ENCODE data around the gene SLC4A5. TPM values are rescaled to one million over a fixed set of nuclear protein-coding genes. Genes with fewer than 3 reads are reported as not detected.
"Not testable (repeated sequence)": the region's sequence is repeated elsewhere in the genome, so short reads cannot be mapped to it uniquely, and the experiment has no call there.

SLC4A5 gene
- total and polyA plus RNA-seq, 4 donors: 1.2 to 22.3 (median 3.2) TPM

DNA sequence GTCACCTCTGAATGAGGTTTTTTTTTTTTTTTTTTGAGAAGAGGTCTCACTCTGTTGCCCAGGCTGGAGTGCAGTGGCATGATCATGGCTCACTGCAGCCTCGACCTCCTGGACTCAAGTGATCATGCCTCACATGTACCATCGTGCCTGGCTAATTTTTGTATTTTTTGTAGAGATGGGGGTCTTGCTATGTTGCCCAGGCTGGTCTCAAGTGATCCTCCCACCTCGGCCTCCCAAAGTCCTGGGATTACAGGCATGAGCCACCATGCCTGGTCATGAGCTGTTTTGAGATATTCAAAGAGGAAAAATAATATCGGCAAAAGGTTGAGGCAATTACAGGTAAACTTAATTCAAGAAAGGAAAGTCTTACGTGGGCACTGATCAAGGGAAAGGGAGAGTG lies 113.4 kb downstream of the SLC4A5 start:
- not testable (repeated sequence) for H3K4me3 ChIP-seq (ENCODE audit: low read depth, low read length); H3K27me3 ChIP-seq (ENCODE audit: control insufficient read depth, insufficient read depth, low read length); H3K9me3 ChIP-seq (ENCODE audit: control insufficient read depth, insufficient read depth, low read length); H3K4me1 ChIP-seq (ENCODE audit: control insufficient read depth, insufficient read depth, low read length); H3K27ac ChIP-seq (ENCODE audit: low read depth, low read length); DNase-seq (ENCODE audit: low read depth in 4 of 6, low spot score in 6 of 6)
- H3K36me3 ChIP-seq (ENCODE audit: control insufficient read depth, insufficient read depth, low read length): peaks cover 19% of the 10 kb centered on the region
- 91% methylated on average over 4 of the region's 5 CpGs for whole genome bisulfite sequencing (ENCODE audit: insufficient coverage)

DNA sequence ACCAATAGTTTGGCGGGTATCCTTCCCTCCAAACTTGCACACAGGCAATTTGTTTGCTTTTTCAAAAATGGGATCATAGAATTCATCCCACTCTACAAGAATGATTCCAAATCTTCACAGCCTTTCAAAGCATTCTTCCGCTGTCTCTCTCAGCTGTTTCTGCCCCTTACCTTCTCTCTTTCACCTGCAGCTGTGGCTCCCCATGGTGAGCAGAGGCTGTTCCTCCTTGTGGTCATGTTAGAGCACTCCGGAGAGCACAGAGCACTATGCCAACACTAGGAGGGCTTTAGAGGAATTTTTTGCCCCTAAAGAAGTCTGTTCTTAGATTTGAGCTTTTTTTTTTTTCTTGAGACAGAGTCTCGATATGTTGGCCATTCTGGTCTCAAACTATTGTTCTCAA lies 114.4 kb downstream of the SLC4A5 start:
- Histone ChIP-seq H3K9me3 (ENCODE audit: control insufficient read depth, insufficient read depth, low read length) (no peaks in the 10 kb centered on the region), H3K27me3 (ENCODE audit: control insufficient read depth, insufficient read depth, low read length) (no peaks in the 10 kb centered on the region), H3K4me3 (ENCODE audit: low read depth, low read length) (no peak overlapping the region), H3K4me1 (ENCODE audit: control insufficient read depth, insufficient read depth, low read length) (no peaks in the 10 kb centered on the region), H3K36me3 (ENCODE audit: control insufficient read depth, insufficient read depth, low read length) (peaks cover 22% of the 10 kb centered on the region), H3K27ac (ENCODE audit: low read depth, low read length) (no peak overlapping the region)
- DNase-seq (ENCODE audit: low read depth in 4 of 6, low spot score in 6 of 6): no peak
- 94% methylated on average over 2 of the region's 4 CpGs for WGBS (ENCODE audit: insufficient coverage)

- Histone ChIP-seq H3K36me3 (ENCODE audit: control insufficient read depth, insufficient read depth, low read length) (peaks cover 16% of the 10 kb centered on the region), H3K27me3 (ENCODE audit: control insufficient read depth, insufficient read depth, low read length) (no peaks in the 10 kb centered on the region), H3K4me1 (ENCODE audit: control insufficient read depth, insufficient read depth, low read length) (no peaks in the 10 kb centered on the region), H3K4me3 (ENCODE audit: low read depth, low read length) (no peak overlapping the region), H3K9me3 (ENCODE audit: control insufficient read depth, insufficient read depth, low read length) (no peaks in the 10 kb centered on the region), H3K27ac (ENCODE audit: low read depth, low read length) (no peak overlapping the region)
- DNase-seq (ENCODE audit: low read depth in 4 of 6, low spot score in 6 of 6): no peak
- 81% methylated on average over 5 of the region's 5 CpGs for WGBS (ENCODE audit: insufficient coverage)
Observed at GRCh38 chr2:74227646-74228045, 115.6 kb downstream of the SLC4A5 start.

- H3K4me1 ChIP-seq (ENCODE audit: control insufficient read depth, insufficient read depth, low read length): no peaks in the 10 kb centered on the region
- 88% methylated on average over 20 of the region's 21 CpGs for WGBS (ENCODE audit: insufficient coverage)
- no peak overlapping the region for H3K27ac ChIP-seq (ENCODE audit: low read depth, low read length)
- H3K4me3 ChIP-seq (ENCODE audit: low read depth, low read length): no peak overlapping the region
- DNase-seq (ENCODE audit: low read depth in 4 of 6, low spot score in 6 of 6): no peak
- H3K36me3 ChIP-seq (ENCODE audit: control insufficient read depth, insufficient read depth, low read length): peaks cover 14% of the 10 kb centered on the region
- no peaks in the 10 kb centered on the region for H3K9me3 ChIP-seq (ENCODE audit: control insufficient read depth, insufficient read depth, low read length)
- H3K27me3 ChIP-seq (ENCODE audit: control insufficient read depth, insufficient read depth, low read length): no peaks in the 10 kb centered on the region
Observed at GRCh38 chr2:74226648-74227213, 116.5 kb downstream of the SLC4A5 start.

- Histone ChIP-seq H3K27me3 (ENCODE audit: control insufficient read depth, insufficient read depth, low read length) (no peaks in the 10 kb centered on the region), H3K4me3 (ENCODE audit: low read depth, low read length) (no peak overlapping the region), H3K9me3 (ENCODE audit: control insufficient read depth, insufficient read depth, low read length) (no peaks in the 10 kb centered on the region), H3K36me3 (ENCODE audit: control insufficient read depth, insufficient read depth, low read length) (peaks cover 9% of the 10 kb centered on the region), H3K4me1 (ENCODE audit: control insufficient read depth, insufficient read depth, low read length) (no peaks in the 10 kb centered on the region), H3K27ac (ENCODE audit: low read depth, low read length) (no peak overlapping the region)
- DNase-seq (ENCODE audit: low read depth in 4 of 6, low spot score in 6 of 6): no peak
- WGBS (ENCODE audit: insufficient coverage): 81% methylated on average over 3 of the region's 4 CpGs
Observed at GRCh38 chr2:74225698-74226459, 117.3 kb downstream of the SLC4A5 start.

DNA sequence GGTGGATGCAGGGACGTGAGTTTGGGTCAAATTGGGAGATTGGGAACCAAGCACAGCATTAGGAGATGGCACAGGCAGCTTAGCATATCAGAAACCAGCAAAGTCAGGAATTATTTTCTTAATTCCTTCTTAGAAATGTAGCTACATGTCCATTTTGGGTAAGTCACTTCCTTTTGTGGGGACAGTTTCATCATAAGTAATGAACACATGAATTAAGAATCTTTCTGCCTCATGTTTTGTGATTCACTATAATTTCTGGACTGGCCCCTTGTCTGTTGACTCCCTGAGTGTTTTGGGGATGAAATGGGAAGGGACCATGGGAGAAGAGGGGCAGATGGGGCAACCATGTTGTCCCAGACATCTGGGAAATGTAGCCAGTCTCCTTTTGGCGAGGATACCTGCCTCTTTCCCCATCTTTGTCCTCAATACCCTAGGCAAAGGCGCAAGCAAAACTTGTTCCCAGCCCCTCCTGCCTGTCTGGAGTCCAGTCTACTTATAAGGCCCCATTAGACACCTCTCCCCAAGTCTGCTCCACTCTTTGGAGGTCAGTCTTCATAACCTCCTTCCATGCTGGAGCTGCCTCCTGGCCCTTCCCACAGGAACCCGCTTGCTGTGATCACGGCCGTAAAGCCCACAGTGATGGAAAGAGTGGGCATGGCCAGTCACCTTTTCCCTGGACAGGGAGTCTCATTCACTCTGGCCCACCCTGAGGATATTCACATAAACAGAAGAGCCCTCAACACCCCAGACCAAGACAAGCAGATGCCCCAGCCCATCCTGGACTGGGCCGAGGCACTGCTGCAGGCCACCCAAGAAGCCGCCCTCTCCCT lies 119.1 kb downstream of the SLC4A5 start:
- WGBS (ENCODE audit: insufficient coverage): 93% methylated on average over 8 of the region's 8 CpGs
- H3K9me3 ChIP-seq (ENCODE audit: control insufficient read depth, insufficient read depth, low read length): no peaks in the 10 kb centered on the region
- no peaks in the 10 kb centered on the region for H3K4me1 ChIP-seq (ENCODE audit: control insufficient read depth, insufficient read depth, low read length)
- H3K27me3 ChIP-seq (ENCODE audit: control insufficient read depth, insufficient read depth, low read length): no peaks in the 10 kb centered on the region
- H3K27ac ChIP-seq (ENCODE audit: low read depth, low read length): no peak overlapping the region
- no peak overlapping the region for H3K4me3 ChIP-seq (ENCODE audit: low read depth, low read length)
- peaks cover 9% of the 10 kb centered on the region for H3K36me3 ChIP-seq (ENCODE audit: control insufficient read depth, insufficient read depth, low read length)
- no peak for DNase-seq (ENCODE audit: low read depth in 4 of 6, low spot score in 6 of 6)

DNA sequence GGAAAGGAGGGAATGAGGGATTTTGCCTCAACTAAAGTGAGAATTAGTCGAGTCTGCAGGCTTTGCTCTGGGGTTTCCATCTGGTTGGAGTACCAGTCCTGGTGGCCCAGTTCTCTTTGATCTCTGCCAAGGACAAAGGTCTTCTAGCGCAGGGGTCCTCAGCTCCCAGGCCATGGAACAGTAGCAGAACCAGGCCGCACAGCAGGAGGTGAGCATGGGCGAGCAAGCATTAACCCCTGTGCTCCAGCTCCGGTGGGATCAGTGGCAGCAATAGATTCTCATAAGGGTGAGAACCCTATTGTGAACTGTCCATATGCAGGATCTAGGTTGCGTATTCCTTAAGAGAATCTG lies 120.9 kb downstream of the SLC4A5 start:
- WGBS (ENCODE audit: insufficient coverage): 88% methylated on average over 6 of the region's 6 CpGs
- H3K36me3 ChIP-seq (ENCODE audit: control insufficient read depth, insufficient read depth, low read length): peaks cover 9% of the 10 kb centered on the region
- H3K27ac ChIP-seq (ENCODE audit: low read depth, low read length): no peak overlapping the region
- no peaks in the 10 kb centered on the region for H3K9me3 ChIP-seq (ENCODE audit: control insufficient read depth, insufficient read depth, low read length)
- H3K27me3 ChIP-seq (ENCODE audit: control insufficient read depth, insufficient read depth, low read length): no peaks in the 10 kb centered on the region
- DNase-seq (ENCODE audit: low read depth in 4 of 6, low spot score in 6 of 6): no peak
- H3K4me1 ChIP-seq (ENCODE audit: control insufficient read depth, insufficient read depth, low read length): no peaks in the 10 kb centered on the region
- no peak overlapping the region for H3K4me3 ChIP-seq (ENCODE audit: low read depth, low read length)

DNA sequence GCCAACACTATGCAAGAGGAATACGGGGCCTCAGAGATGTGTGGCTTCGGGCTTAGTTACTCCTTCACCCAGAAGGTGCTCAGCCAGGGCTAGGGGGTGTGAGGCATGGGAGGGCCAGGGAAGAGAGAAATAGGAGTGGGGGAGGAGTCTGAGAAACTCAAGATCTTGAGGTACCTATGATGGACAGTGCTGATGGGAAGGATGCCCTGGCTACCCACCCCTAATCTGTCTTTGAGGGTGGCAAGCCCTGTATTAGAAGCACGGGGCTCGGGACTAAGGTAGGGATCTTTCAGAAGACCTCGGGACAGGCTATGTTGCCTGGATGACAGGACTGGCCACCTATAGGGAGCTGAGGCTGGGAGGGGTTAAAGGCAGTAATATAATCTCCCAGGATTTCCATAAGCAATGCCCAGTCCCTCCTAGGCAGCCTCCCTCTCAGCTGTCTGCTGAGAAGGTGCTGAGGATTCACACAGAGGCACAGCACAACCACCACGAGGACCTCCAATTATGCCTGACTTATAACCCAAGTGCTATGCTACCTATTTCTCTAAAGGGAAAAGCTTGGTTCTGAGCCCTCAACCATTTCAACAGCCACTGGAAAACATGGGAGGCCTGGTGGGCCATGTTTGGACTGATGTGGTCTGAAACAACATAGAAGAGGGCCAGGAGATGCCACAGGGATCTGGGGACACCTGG lies 121.5 kb downstream of the SLC4A5 start:
- Histone ChIP-seq H3K27me3 (ENCODE audit: control insufficient read depth, insufficient read depth, low read length) (no peaks in the 10 kb centered on the region), H3K9me3 (ENCODE audit: control insufficient read depth, insufficient read depth, low read length) (no peaks in the 10 kb centered on the region), H3K27ac (ENCODE audit: low read depth, low read length) (no peak overlapping the region), H3K4me3 (ENCODE audit: low read depth, low read length) (no peak overlapping the region), H3K4me1 (ENCODE audit: control insufficient read depth, insufficient read depth, low read length) (no peaks in the 10 kb centered on the region), H3K36me3 (ENCODE audit: control insufficient read depth, insufficient read depth, low read length) (peaks cover 5% of the 10 kb centered on the region)
- 100% methylated on average over 2 of the region's 6 CpGs for WGBS (ENCODE audit: insufficient coverage)
- no peak for DNase-seq (ENCODE audit: low read depth in 4 of 6, low spot score in 6 of 6)

GRCh38 chr2:74221091-74221490 lies 122.1 kb downstream of the SLC4A5 start:
- peaks cover 3% of the 10 kb centered on the region for H3K36me3 ChIP-seq (ENCODE audit: control insufficient read depth, insufficient read depth, low read length)
- H3K9me3 ChIP-seq (ENCODE audit: control insufficient read depth, insufficient read depth, low read length): no peaks in the 10 kb centered on the region
- H3K27ac ChIP-seq (ENCODE audit: low read depth, low read length): no peak overlapping the region
- DNase-seq (ENCODE audit: low read depth in 4 of 6, low spot score in 6 of 6): no peak
- H3K4me3 ChIP-seq (ENCODE audit: low read depth, low read length): no peak overlapping the region
- no peaks in the 10 kb centered on the region for H3K4me1 ChIP-seq (ENCODE audit: control insufficient read depth, insufficient read depth, low read length)
- H3K27me3 ChIP-seq (ENCODE audit: control insufficient read depth, insufficient read depth, low read length): no peaks in the 10 kb centered on the region
- 100% methylated on average over 2 of the region's 6 CpGs for WGBS (ENCODE audit: insufficient coverage)
